LHCN-M2 (cell line): ENCODE data around the gene LTF. TPM values are rescaled to one million over a fixed set of nuclear protein-coding genes. Genes with fewer than 3 reads are reported as not detected.
A peak's percentile ranks its signal among the peaks of the same experiment; 100 is the strongest.
"Not testable (repeated sequence)": the region's sequence is repeated elsewhere in the genome, so short reads cannot be mapped to it uniquely, and the experiment has no call there.

ENCODE experiments used
- DNase-seq: peaks from one replicate; pipeline ENCODE4 v3.0.0-alpha.2; 2012; ENCODE audit warnings: low read depth
- total RNA-seq: library from RNA; depleted of rRNA; stranded (reverse); fragments of >200 nt; gene quantifications from 2 replicates; pipeline ENCODE4 v1.2.3, GENCODE V29; 2014

Gene LTF
- total RNA-seq, 1 experiment from 2014 or later = 0.06 TPM

DNA sequence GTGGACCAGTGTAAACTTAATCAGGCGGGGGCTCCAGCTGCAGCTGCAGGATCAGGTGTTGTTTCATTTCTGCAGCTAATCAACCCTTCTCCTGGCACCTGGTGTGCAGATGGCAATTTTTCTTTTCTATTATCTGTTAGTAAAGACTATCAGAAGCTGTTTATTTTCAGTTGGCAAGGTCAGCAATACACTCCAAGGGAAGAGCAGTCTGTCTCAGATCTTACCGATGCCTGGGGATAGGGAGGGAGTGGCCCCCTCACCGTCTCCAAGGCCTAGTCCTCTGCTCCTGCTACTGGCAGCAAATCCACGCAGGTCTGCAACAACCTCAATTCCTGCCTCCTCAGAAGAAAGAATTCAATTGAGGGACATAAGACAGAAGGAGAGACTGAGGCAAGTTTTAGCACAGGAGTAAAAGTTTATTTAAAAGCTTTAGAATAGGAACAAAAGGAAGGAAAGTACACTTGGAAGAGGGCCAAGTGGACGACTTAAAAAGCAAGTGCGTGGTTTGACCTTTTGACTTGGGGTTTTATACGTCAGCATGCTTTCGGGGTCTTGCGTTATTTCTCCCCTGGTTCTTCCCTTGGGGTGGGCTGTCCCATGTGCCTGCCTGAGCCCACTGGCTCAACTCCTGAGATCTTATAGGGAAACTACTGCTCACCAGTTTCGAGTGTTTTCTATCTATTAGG lies 48.4 kb downstream of the LTF start:
- DNase-seq = no peak

GRCh38 chr3:46414739-46415138 lies 50.0 kb downstream of the LTF start:
- DNase-seq = no peak

GRCh38 chr3:46413951-46414350 lies 50.8 kb downstream of the LTF start:
- no peak for DNase-seq

GRCh38 chr3:46412786-46413298 lies 51.9 kb downstream of the LTF start:
- no peak for DNase-seq

- no peak for DNase-seq
These were observed 53.4 kb downstream of the LTF start for GRCh38 chr3:46411271-46411670.

DNA sequence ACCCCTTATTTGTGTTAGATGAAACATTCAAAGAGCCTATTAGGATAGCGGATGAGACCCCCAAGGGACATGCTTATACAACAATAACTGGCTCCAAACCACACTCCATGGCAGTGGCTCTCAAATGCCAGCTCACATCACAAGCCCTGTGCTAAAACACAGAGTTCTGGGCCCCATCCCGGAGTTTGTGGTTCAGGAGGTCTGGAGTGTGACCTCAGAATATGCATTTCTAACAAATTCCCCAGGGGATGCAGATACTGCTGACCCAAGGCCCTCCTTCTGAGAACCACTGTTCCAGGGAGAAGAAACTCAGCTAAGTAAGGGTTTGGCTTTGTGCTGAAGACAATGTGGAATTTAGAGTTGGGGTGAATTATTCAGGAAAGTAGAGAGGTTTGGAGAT lies 54.0 kb downstream of the LTF start:
- peak; percentile 48 for DNase-seq

DNA sequence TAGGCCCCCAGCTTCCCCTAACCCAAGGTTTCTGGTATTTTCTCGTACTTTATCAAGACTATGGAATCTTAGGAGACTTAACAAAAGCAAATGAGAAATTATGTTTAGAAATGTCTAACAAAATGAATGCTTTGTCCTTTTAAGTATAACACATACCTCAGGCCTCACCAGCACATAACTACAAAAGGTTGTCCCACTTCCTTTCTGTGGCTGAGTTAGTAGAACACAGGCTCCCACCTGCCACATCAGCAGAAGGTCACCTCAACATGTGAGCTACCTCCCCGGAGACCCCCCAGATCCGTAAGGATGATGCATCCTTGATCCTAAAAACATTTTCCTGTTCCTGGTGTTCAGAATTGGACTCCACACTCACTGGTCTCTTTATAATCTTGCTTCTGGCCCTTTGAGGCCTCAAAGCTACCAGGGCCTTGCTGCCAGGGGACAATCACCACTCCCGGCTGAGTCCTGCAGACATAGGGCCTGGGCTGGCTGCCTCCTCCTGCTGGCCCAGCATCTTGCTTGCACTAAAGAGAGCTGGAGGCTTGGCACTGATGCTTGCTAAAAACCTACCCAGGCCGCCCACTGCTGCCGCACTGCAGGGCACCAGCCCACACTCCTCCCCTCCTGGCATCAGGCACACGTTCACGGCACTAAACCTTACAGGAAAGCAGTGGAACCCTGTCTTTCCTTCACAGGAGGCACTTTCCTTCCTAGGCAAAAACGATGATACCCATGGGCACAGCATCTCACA lies 54.8 kb downstream of the LTF start:
- DNase-seq = no peak

DNA sequence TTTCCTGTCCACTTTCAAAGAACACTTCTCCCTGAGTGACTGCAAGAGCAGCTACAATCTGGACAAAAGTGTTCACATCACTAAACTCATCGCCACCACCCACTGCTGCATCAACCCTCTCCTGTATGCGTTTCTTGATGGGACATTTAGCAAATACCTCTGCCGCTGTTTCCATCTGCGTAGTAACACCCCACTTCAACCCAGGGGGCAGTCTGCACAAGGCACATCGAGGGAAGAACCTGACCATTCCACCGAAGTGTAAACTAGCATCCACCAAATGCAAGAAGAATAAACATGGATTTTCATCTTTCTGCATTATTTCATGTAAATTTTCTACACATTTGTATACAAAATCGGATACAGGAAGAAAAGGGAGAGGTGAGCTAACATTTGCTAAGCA lies 55.9 kb downstream of the LTF start:
- no peak for DNase-seq

GRCh38 chr3:46407970-46408369 lies 56.7 kb downstream of the LTF start:
- peak; percentile 87 for DNase-seq

- DNase-seq = peak; percentile 86
These were observed 57.7 kb downstream of the LTF start, which contains the start of the genes CCR5AS and CCRL2 for GRCh38 chr3:46406788-46407611. TSS of gene CCR5AS (minus strand) at chr3:46407066. TSS of gene CCRL2 (plus strand) at chr3:46407259. CDS start at chr3:46408080, 821 bp downstream.

- no peak for DNase-seq
These were observed 58.3 kb downstream of the LTF start for GRCh38 chr3:46406443-46406787.

GRCh38 chr3:46405301-46406019 lies 59.2 kb downstream of the LTF start:
- DNase-seq = no peak

DNA sequence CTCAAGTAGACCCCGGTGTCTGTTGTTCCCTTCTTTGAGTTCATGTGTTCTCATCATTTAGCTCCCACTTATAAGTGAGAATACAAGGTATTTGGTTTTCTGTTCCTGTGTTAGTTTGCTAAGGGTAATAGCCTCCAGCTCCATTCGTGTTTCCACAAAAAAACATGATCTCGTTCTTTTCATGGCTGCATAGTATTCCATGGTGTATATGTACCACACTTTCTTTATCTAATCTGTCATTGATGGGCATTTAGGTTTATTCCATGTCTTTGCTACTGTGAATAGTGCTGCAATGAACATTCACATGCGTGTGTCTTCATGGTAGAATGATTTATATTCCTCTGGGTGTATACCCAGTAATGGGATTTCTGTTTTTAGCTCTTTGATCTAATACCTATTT lies 61.8 kb downstream of the LTF start:
- not testable (repeated sequence) for DNase-seq

DNA sequence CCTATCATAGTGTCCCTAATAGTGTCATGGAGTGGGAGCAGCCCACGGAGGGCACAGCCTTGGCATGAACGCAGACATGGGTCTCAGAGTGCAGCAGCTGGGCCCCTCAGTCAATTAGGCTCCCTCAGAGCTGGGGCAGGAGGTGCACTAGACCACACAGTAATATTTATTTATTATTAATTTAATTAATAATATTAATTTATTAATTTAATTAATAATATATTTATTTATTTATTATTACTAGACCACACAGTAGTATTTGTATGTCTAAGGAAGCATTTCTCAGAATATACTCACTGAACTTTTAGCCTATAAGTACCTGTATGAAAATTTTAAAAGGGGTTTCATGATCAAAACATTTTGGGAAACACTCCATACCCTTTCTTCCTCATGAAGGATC lies 63.1 kb downstream of the LTF start:
- no peak for DNase-seq

DNA sequence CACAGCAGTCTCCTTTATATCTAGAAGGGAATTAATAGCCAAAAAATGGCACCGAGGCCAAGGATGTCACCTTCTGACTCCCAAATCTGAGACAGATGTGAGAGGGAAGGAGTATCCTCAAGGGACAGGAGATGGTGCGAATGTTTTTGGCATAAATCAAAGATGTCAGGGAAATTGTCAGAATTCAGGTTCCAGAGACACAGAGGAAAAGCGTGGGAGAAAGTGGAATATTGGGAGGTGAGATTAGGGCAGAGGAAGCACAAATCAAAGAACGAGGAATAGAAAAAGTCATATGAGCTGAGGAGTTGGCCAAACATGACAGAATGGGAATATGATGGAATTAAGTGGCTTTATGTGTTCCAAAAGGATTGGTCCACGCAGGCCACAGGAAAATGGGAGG lies 63.9 kb downstream of the LTF start:
- no peak for DNase-seq

- peak; percentile 96 for DNase-seq
These were observed 64.5 kb downstream of the LTF start for GRCh38 chr3:46400000-46400734.

DNA sequence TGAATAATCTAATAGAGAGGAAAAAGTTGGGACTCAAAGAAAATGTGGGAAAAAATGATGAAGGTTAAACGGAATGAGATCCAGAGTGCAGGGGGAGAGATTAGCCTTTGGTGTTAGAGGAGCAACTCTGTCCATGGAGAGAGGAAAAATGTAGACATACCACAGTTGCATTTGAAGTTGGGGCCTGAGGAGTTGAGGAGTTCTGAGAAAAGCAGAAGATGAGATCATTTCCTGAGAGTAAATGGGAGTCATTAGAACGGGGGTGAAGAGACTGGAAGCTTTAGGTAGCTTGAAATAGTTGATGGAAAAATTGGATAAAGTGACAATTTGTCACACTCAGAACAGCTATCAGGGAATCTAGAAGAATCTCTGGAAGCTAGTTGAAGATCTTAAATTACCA lies 65.1 kb downstream of the LTF start:
- DNase-seq = no peak

- DNase-seq = no peak
These were observed 65.6 kb downstream of the LTF start for GRCh38 chr3:46399098-46399497.

GRCh38 chr3:46398186-46398955 lies 66.3 kb downstream of the LTF start:
- DNase-seq = no peak

DNA sequence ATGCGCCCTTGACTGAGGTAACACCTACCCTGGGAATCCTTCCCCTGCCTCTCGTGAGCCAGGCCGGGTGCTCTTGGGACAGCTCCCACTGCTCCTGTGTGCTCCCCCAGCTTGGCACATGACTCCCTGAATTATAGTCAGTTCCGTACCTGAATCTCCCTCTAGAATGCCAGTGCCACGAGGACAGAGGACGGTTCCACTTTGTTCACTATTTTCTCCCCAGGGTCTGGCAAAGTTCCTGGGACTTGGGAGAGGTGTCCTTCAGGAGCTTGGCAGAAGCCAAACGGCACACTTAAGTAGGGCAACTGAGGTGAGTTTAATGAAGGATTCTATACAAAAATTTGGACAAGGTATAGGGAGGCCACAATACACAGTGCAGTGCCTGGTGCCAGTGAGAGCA lies 67.6 kb downstream of the LTF start:
- DNase-seq = no peak
